H1 (cell line): Measurements from ENCODE around the gene UTP25. TPM values are rescaled to one million over a fixed set of nuclear protein-coding genes. Genes with fewer than 3 reads are reported as not detected.

Source experiments
- CTCF ChIA-PET: fragments of 300-600 bp; sonication (Branson Sonifier 250); formaldehyde crosslinking; loops from one replicate; lab custom pipeline; 2021; ENCODE audit not compliant: partially characterized antibody; lab: Charles Lee
- POLR2A ChIA-PET: fragments of 300-600 bp; sonication (Branson Sonifier 250); formaldehyde crosslinking; loops from one replicate; lab custom pipeline; 2021; ENCODE audit warnings: inconsistent platforms; ENCODE audit not compliant: partially characterized antibody; lab: Charles Lee
- DNase-seq, 2 experiments: peaks; one replicate each; pipeline versions ENCODE4 v3.0.0 to v3.0.0-alpha.2; 2010 to 2022; ENCODE audit warnings: low spot score in 2 of 2, low read depth in 1 of 2, mixed read lengths in 1 of 2
- FAIRE-seq: peaks from 2 replicates; lab custom pipeline; 2011; peaks lifted over from hg19 to GRCh38; lab: Jason Lieb, UNC
- H2AFZ ChIP-seq: 2 replicates; pipeline ENCODE4 v1.8.1; 2012; ENCODE audit warnings: low read length, inconsistent platforms
- H2AK5ac ChIP-seq: 2 replicates; pipeline ENCODE4 v1.6.1; 2013; ENCODE audit warnings: low read depth, low read length
- H2BK120ac ChIP-seq: replicated peaks from 2 replicates; pipeline ENCODE3; 2013; ENCODE audit warnings: low read depth, low read length, inconsistent platforms
- H2BK12ac ChIP-seq: 2 replicates; pipeline ENCODE4 v1.6.1; 2013; ENCODE audit warnings: low read depth, low read length
- H2BK15ac ChIP-seq: 2 replicates; pipeline ENCODE4 v1.6.1; 2013; ENCODE audit warnings: low read length
- H2BK20ac ChIP-seq: 2 replicates; pipeline ENCODE4 v1.6.1; 2013; ENCODE audit warnings: low read length
- H2BK5ac ChIP-seq: 2 replicates; pipeline ENCODE4 v1.6.1; 2013; ENCODE audit warnings: low read depth, low read length
- H3K14ac ChIP-seq: 2 replicates; pipeline ENCODE4 v1.6.1; 2013; ENCODE audit warnings: inconsistent platforms; ENCODE audit not compliant: insufficient read length
- H3K18ac ChIP-seq: 2 replicates; pipeline ENCODE4 v1.6.1; 2013; ENCODE audit warnings: low read length; ENCODE audit errors: extremely low read depth
- H3K23ac ChIP-seq: 2 replicates; pipeline ENCODE4 v1.6.1; 2013; ENCODE audit warnings: inconsistent platforms; ENCODE audit not compliant: insufficient read length
- H3K23me2 ChIP-seq: 2 replicates; pipeline ENCODE4 v1.6.1; 2013; ENCODE audit warnings: low read depth, low read length
- H3K27ac ChIP-seq: 2 replicates; pipeline ENCODE4 v1.6.1; 2011; ENCODE audit warnings: low read depth, low read length, inconsistent platforms
- H3K27me3 ChIP-seq, 4 experiments: replicated peaks in 1 of 4; 1 replicate in 1 of 4; 2 replicates in 3 of 4; pipeline versions ENCODE4 v1.6.1 to v1.8.1; 2011 to 2013; ENCODE audit warnings: low read length in 3 of 4, mild to moderate bottlenecking in 3 of 4, inconsistent platforms in 2 of 4, mixed read lengths in 2 of 4, moderate library complexity in 1 of 4; ENCODE audit not compliant: control insufficient read depth in 3 of 4, insufficient read depth in 3 of 4; ENCODE audit errors: extremely low read depth in 1 of 4
- H3K36me3 ChIP-seq, 4 experiments: 2 replicates each; pipeline versions ENCODE4 v1.6.1 to v1.8.1; 2011 to 2013; ENCODE audit warnings: mild to moderate bottlenecking in 4 of 4, low read length in 3 of 4, moderate library complexity in 2 of 4, control low read depth in 1 of 4, inconsistent platforms in 1 of 4; ENCODE audit not compliant: insufficient read depth in 4 of 4, control insufficient read depth in 2 of 4
- H3K4ac ChIP-seq: replicated peaks from 2 replicates; pipeline ENCODE3; 2013; ENCODE audit warnings: low read length, low read depth, mixed read lengths, inconsistent platforms; ENCODE audit not compliant: insufficient read length
- H3K4me1 ChIP-seq, 4 experiments: replicated peaks in 1 of 4; 1 replicate in 1 of 4; 2 replicates in 3 of 4; pipeline versions ENCODE4 v1.6.1 to v1.8.1; 2011 to 2013; ENCODE audit warnings: low read length in 3 of 4, inconsistent platforms in 2 of 4, mixed read lengths in 1 of 4; ENCODE audit not compliant: insufficient read depth in 4 of 4, control insufficient read depth in 3 of 4
- H3K4me2 ChIP-seq, 2 experiments: 2 replicates each; pipeline versions ENCODE4 v1.6.1 to v1.8.1; 2011 to 2013; ENCODE audit warnings: low read depth in 2 of 2, low read length in 2 of 2, control low read depth in 1 of 2, inconsistent platforms in 1 of 2, mild to moderate bottlenecking in 1 of 2; ENCODE audit not compliant: insufficient read depth in 1 of 2
- H3K4me3 ChIP-seq, 4 experiments: fragments of 200-600, 300-600 bp in 1 of 4; sonication (generic), shearing (Covaris generic), sonication (Bioruptor Twin) in 1 of 4; 2 replicates each; pipeline versions ENCODE4 v1.5.1 to v1.8.1; 2011 to 2016; ENCODE audit warnings: low read length in 4 of 4, low read depth in 3 of 4, control low read depth in 2 of 4, inconsistent platforms in 2 of 4, mild to moderate bottlenecking in 2 of 4, mixed read lengths in 1 of 4, moderate library complexity in 1 of 4; ENCODE audit not compliant: insufficient read depth in 2 of 4; ENCODE audit errors: extremely low read depth in 1 of 4
- H3K56ac ChIP-seq: replicated peaks from 2 replicates; pipeline ENCODE3; 2013; ENCODE audit warnings: low read depth, mild to moderate bottlenecking, mixed read lengths, low read length, inconsistent platforms; ENCODE audit not compliant: insufficient read length
- H3K79me1 ChIP-seq: 2 replicates; pipeline ENCODE4 v1.6.1; 2013; ENCODE audit warnings: low read depth, low read length, control low read depth
- H3K79me2 ChIP-seq, 2 experiments: 2 replicates each; pipeline versions ENCODE4 v1.6.1 to v1.8.1; 2012 to 2013; ENCODE audit warnings: low read length in 2 of 2, mild to moderate bottlenecking in 2 of 2, inconsistent platforms in 1 of 2; ENCODE audit not compliant: insufficient read depth in 2 of 2, control insufficient read depth in 1 of 2
- H3K9ac ChIP-seq, 4 experiments: replicated peaks in 1 of 4; 1 replicate in 1 of 4; 2 replicates in 3 of 4; pipeline versions ENCODE4 v1.6.1 to v1.8.1; 2011 to 2013; ENCODE audit warnings: low read depth in 3 of 4, low read length in 3 of 4, control low read depth in 2 of 4, mild to moderate bottlenecking in 2 of 4, moderate library complexity in 2 of 4, inconsistent platforms in 1 of 4; ENCODE audit errors: extremely low read depth in 1 of 4
- H3K9me3 ChIP-seq, 2 experiments: 2 replicates each; pipeline versions ENCODE4 v1.6.1 to v1.8.1; 2012 to 2013; ENCODE audit warnings: mild to moderate bottlenecking in 2 of 2, moderate library complexity in 2 of 2, control low read depth in 1 of 2, inconsistent platforms in 1 of 2, low read depth in 1 of 2, low read length in 1 of 2, mixed read lengths in 1 of 2; ENCODE audit not compliant: insufficient read depth in 2 of 2
- H4K20me1 ChIP-seq, 2 experiments: replicated peaks in 1 of 2; 2 replicates each; pipeline versions ENCODE3 to v1.8.1; 2011 to 2013; ENCODE audit warnings: inconsistent platforms in 2 of 2, low read length in 2 of 2, mild to moderate bottlenecking in 1 of 2; ENCODE audit not compliant: insufficient read depth in 2 of 2, control insufficient read depth in 1 of 2
- H4K5ac ChIP-seq: 2 replicates; pipeline ENCODE4 v1.6.1; 2013; ENCODE audit warnings: low read length, low read depth, mixed read lengths, inconsistent platforms; ENCODE audit not compliant: insufficient read length
- H4K8ac ChIP-seq: 2 replicates; pipeline ENCODE4 v1.8.0; 2013; ENCODE audit warnings: mild to moderate bottlenecking, moderate library complexity, low read length, inconsistent platforms; ENCODE audit not compliant: insufficient read depth; ENCODE audit errors: extremely low read depth
- H4K91ac ChIP-seq: replicated peaks from 2 replicates; pipeline ENCODE3; 2013; ENCODE audit warnings: low read length, mixed read lengths, inconsistent platforms; ENCODE audit not compliant: insufficient read length
- ATF2 ChIP-seq: IDR thresholded peaks from 2 replicates; pipeline ENCODE4 v1.6.1; 2012; ENCODE audit warnings: low read length, inconsistent platforms
- CBX5 ChIP-seq: fragments of 300-800, 300-1000 bp; sonication (generic); IDR thresholded peaks from 2 replicates; pipeline ENCODE4 v1.7.1; 2016; ENCODE audit warnings: antibody characterized with exemption, low read length, low read depth
- CHD2 ChIP-seq: IDR thresholded peaks from 2 replicates; pipeline ENCODE4 v1.6.1; 2012; ENCODE audit warnings: low read length, improper control_type of control experiment
- CREB1 ChIP-seq: IDR thresholded peaks from 2 replicates; pipeline ENCODE4 v1.6.1; 2012; ENCODE audit warnings: inconsistent platforms
- EGR1 ChIP-seq: IDR thresholded peaks from 2 replicates; pipeline ENCODE4 v1.6.1; 2011; ENCODE audit warnings: low read depth, low read length, borderline replicate concordance
- HDAC6 ChIP-seq: IDR thresholded peaks from one replicate; pipeline ENCODE4 v1.7.1; 2012; ENCODE audit warnings: low read depth, mild to moderate bottlenecking, inconsistent platforms, low read length, moderate library complexity
- JUN ChIP-seq: IDR thresholded peaks from 2 replicates; pipeline ENCODE4 v1.6.1; 2011; ENCODE audit warnings: low read depth, mild to moderate bottlenecking, improper control_type of control experiment, low read length
- KDM4A ChIP-seq: IDR thresholded peaks from one replicate; pipeline ENCODE4 v1.7.1; 2012; ENCODE audit warnings: low read depth, mild to moderate bottlenecking, moderate library complexity, low read length, inconsistent platforms; ENCODE audit not compliant: severe bottlenecking
- MAX ChIP-seq: IDR thresholded peaks from 2 replicates; pipeline ENCODE4 v1.6.1; 2012; ENCODE audit warnings: inconsistent platforms
- NRF1 ChIP-seq: IDR thresholded peaks from 2 replicates; pipeline ENCODE4 v1.6.1; 2011; ENCODE audit warnings: mild to moderate bottlenecking, low read depth, low read length, improper control_type of control experiment
- RBBP5 ChIP-seq: IDR thresholded peaks from 2 replicates; pipeline ENCODE4 v1.7.1; 2012; ENCODE audit warnings: low read depth, mild to moderate bottlenecking, inconsistent platforms, low read length, moderate library complexity, borderline replicate concordance
- SAP30 ChIP-seq: fragments of 300-600 bp; sonication (generic); IDR thresholded peaks from 2 replicates; pipeline ENCODE4 v1.7.1; 2012; ENCODE audit warnings: low read length, moderate library complexity, mild to moderate bottlenecking, inconsistent platforms; ENCODE audit not compliant: insufficient read depth, insufficient replicate concordance
- SIRT6 ChIP-seq: IDR thresholded peaks from one replicate; pipeline ENCODE4 v1.7.1; 2012; ENCODE audit warnings: low read length, inconsistent platforms
- WGBS, 2 experiments: shearing (Covaris generic) in 1 of 2; methylation state at CpG; one replicate each; pipeline versions ENCODE4 v1.1.6 to v1.1.7; 2013 to 2015; ENCODE audit warnings: low lambda C conversion rate in 2 of 2, mixed read lengths in 2 of 2, inconsistent platforms in 1 of 2, low coverage in 1 of 2, missing lambda C conversion rate in 1 of 2; ENCODE audit not compliant: insufficient replicate concordance in 2 of 2, insufficient coverage in 1 of 2, insufficient read length in 1 of 2; ENCODE audit errors: extremely low coverage in 1 of 2, missing lambda C conversion rate in 1 of 2; 5-methylcytosine and 5-hydroxymethylcytosine counted together
- polyA plus RNA-seq, 7 experiments: library from polyadenylated mRNA; depleted of rRNA in 3 of 7; stranded (reverse) in 5 of 7; unstranded in 2 of 7; fragments of >200 nt in 5 of 7; fragments of 200-250 nt in 2 of 7; gene quantifications; 1 replicate in 5 of 7; 2 replicates in 1 of 7; 4 replicates in 1 of 7; pipeline versions ENCODE4 v1.2.1 to v1.2.3, GENCODE V29; 2011 to 2013; ENCODE audit warnings: missing spikeins in 2 of 7, mixed read lengths in 2 of 7
- total RNA-seq: library from RNA; stranded (reverse); fragmentation: NEBNext Ultra II Directional; extraction: Animal tissue kit (Norgen Biotek cat#: 25700); gene quantifications from 2 replicates; pipeline ENCODE4 v1.2.1, GENCODE V29; 2021

Gene UTP25
- total and polyA plus RNA-seq, 2 of the 8 experiments (the other 6 are each of a cell fraction or from before 2014, with no cell fraction given), result 4.0 to 7.6 TPM

GRCh38 chr1:209889077-209889418 is 61.3 kb downstream of the UTP25 start:
- Histone ChIP-seq H4K91ac (no peak overlapping the region), H3K56ac (no peak overlapping the region), H4K5ac (no peak overlapping the region), H3K36me3 (no peaks in the 10 kb centered on the region), H3K4me3 (no peak overlapping the region; a peak in 1 of 8 replicates), H3K18ac (no peak overlapping the region), H3K4ac (no peak overlapping the region), H3K27ac (no peak overlapping the region), H2AK5ac (no peak overlapping the region), H3K23me2 (no peaks in the 10 kb centered on the region), H2AFZ (no peak overlapping the region), H3K14ac (no peak overlapping the region), H4K8ac (no peak overlapping the region), H2BK15ac (no peak overlapping the region), H2BK5ac (no peak overlapping the region), H3K4me2 (no peak overlapping the region), H2BK120ac (no peak overlapping the region), H3K27me3 (no peaks in the 10 kb centered on the region), H4K20me1 (no peaks in the 10 kb centered on the region), H3K4me1 (no peaks in the 10 kb centered on the region), H3K79me1 (no peaks in the 10 kb centered on the region), H3K79me2 (no peaks in the 10 kb centered on the region), H3K9me3 (peaks cover 0 to 6% of the 10 kb centered on the region in 2 experiments; a peak in 1 of 4 replicates), H2BK12ac (no peak overlapping the region), H3K9ac (no peak overlapping the region), H2BK20ac (no peak overlapping the region), H3K23ac (no peak overlapping the region)
- WGBS, 2 experiments, result 97% methylated on average over 15 of the region's 35 CpGs; no CpG with 5 or more reads in 1 of the 2 experiments
- POLR2A ChIA-PET, result no interaction called here
- DNase-seq (no peak), FAIRE-seq (no peak)
- CTCF ChIA-PET, result interaction anchor here (0.8 to 4.4 kb wide), 6 partner anchors 10 to 422 kb away, joined by 3 to 18 read pairs (median 6); no protein-coding TSS in a partner anchor
- TF ChIP-seq EGR1 (no peak), JUN (no peak), CREB1 (no peak), SAP30 (no peak), ATF2 (no peak), HDAC6 (no peak), SIRT6 (no peak), MAX (no peak), CHD2 (no peak), NRF1 (no peak), KDM4A (no peak), RBBP5 (no peak), CBX5 (no peak)
